Stimulated activated CD8-positive, alpha-beta memory T cell treated with anti-CD3 and anti-CD28 coated beads, Interleukin-15, amount 100 ng/mL, for 1 hour (primary cell): ENCODE measurements around the gene ABCA4.
"Not testable (repeated sequence)": the region's sequence is repeated elsewhere in the genome, so short reads cannot be mapped to it uniquely, and the experiment has no call there.

Experiments used
- DNase-seq: peaks from one replicate; pipeline ENCODE4 v3.0.0-alpha.2; 2020; ENCODE audit warnings: low read depth

The ABCA4 gene

DNA sequence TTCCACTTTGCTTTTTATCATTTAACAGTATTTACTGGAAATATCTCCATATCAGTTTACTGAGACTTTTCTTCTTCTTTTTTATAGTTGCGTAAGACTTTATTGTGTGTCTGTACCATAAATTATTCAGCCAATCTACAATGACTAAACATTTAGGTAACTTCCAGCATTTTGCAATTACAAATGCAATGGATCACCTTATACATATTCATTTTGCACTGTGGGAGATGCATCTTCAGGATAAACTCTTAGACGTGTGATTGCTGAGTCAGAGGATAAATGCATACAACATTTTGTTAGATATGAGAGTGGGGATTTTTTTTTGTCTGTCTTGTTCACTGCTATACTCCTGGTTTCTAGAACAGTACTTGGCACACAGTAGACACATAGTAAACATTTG, 116.0 kb downstream of the ABCA4 start:
- no peak for DNase-seq

DNA sequence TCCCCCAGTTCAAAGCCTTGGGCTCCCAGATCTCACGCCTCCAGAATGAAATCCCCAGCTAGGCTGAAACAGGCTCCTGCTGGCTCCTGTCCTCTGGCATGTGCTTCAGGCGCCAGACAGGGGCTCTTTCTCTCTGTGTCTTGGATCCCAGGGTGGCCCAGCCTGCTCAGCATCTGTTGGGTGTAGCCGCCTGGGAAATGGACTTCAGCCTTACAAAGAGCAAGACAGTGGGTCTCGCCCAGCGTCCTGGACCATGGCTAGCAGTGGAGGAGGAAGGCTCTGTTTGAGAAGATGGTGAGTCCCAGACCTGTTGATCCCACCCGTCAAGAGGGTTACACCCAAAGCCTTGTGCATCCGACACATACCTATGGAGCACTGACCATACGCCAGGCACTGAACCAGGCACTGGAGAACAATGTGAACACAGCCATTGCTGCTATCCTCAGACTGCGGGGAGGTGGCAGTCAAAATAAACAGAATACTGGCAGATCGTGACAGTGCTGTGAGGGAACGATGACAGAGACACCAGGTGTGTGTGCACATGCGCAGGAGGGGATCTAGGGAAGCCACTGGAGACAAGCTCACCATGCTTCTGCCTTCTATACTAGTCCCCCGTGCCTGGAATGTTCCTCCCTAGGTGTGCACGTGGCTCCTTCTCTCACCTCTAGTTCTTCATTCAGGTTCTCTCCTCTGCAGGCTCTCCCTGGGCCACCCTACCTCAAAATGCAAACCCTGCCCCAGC, 118.7 kb downstream of the ABCA4 start:
- DNase-seq: no peak

DNA sequence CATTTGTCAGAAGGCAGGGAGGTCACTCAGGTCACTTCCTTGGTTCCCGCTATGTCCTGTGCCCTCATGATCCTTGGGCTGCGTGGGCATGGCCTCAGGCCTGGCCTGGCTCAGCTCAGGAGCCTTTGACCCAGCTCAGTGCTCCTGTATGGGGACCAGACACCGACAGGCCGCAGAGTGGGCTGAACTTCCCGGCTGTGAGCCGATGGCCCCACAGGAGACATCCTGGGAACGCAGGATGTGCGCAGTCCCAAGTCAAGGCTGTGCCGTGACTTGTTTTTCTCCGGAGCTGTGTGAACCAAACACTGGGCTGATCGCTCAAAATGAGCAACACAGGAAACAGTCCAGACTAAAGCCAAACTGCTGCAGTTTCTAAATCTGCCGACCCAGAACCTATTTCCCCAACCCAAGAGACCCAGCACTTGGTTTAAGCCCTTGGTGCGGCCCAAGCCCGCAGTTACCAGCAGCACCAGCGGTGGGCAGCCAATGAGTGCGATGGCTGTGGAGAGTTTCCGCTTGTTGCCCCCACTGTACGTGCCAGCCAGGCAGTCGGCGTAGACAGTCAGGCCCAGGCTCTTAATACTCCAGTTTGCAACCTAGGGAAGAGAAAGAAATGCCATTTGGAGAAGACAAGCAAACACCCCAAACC, 119.4 kb downstream of the ABCA4 start:
- DNase-seq: no peak

DNA sequence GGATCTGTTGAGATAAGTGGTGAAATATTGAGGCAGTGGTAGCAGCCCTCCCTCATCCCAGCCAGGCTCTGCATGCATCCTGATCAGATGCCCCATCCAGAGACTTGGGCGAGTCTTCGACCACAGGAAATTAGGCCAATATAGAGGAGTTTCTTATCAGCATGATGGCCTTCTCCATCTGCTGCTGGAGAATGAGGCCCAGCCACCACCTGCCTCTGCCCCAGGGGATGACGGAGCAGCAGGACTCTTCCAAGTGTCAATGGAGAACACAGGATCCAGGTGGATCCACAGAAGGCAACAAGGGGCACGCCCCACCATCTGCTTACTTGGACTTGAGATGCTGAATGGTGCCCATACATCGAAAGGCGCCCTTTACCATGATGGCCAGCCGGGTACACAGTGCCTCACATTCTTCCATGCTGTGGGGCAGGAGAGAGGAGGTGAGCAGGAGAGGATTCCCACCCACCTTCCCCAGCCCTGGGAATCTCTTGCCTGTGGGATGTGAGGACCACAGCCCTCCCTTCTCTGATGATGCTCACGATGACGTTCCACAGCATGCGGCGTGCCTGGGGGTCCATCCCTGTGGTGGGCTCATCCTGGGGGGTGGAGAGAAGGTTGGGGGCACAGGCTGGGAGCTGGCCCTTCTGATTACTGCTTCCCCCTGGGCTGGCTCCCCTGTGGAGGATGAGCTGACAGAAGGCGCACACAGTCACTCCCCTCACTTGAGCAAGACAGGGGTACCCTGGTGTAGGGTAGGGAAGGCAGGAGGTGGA, 120.3 kb downstream of the ABCA4 start:
- no peak for DNase-seq

DNA sequence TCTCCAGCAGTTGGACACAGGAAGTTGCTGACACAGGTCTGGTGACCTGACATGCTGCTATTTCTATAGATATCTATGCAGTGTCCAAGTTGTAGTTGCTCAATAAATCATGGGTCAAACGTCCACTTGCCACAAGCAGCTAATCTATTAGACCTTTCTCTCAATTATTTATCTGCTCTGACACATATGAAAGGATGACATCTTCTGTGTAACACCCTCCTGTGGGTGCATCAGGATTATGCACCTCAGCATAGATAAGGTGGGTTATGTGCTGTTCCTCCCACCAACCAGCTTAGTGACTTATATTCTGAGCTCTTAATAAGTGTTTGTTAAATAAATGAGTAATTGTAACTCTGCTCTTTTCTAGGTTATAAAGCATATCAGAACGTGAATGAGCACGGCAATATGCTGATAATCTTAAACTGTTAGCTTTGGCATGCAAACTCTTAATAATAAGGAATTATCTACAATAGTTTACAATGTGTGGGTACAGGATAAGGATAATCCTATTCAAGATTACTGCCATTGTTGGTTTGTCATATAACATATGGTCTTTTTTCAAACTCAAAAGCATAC, 121.0 kb downstream of the ABCA4 start:
- no peak for DNase-seq

DNA sequence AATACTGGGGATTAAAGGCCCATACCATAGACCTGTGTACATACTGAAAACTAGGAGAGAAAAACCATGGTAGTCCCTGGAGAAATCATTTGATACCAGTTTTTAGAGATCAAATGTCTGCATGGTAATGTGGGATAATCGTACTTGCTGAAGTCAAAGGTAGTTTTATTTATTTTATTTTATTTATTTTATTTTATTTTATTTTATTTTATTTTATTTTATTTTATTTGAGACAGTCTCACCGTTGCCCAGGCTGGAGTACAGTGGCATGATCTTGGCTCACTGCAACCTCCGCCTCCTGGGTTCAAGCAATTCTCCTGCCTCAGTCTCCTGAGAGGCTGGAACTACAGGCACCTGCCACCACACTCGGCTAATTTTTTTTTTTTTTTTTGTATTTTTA, 122.4 kb downstream of the ABCA4 start:
- DNase-seq: not testable (repeated sequence)

DNA sequence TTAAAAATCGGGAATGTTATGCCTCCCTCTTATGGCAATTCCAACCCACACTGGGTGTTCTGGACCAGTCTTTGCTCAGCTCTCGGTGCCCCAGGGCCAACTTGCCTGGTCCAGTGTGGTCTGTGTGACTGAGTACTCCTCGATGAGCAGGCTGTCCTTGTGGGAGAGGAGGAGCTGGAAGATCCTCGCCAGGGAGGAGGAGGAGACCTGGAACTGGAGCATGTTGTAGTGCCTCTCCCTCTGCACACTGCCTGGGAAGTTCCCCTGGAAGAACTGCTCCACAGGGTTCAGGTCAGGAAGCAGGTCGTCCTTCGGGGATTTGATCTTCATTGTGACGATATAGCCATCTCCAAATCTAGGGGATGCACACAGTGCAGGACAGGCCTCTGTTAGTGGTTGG, 123.2 kb downstream of the ABCA4 start:
- DNase-seq: no peak

DNA sequence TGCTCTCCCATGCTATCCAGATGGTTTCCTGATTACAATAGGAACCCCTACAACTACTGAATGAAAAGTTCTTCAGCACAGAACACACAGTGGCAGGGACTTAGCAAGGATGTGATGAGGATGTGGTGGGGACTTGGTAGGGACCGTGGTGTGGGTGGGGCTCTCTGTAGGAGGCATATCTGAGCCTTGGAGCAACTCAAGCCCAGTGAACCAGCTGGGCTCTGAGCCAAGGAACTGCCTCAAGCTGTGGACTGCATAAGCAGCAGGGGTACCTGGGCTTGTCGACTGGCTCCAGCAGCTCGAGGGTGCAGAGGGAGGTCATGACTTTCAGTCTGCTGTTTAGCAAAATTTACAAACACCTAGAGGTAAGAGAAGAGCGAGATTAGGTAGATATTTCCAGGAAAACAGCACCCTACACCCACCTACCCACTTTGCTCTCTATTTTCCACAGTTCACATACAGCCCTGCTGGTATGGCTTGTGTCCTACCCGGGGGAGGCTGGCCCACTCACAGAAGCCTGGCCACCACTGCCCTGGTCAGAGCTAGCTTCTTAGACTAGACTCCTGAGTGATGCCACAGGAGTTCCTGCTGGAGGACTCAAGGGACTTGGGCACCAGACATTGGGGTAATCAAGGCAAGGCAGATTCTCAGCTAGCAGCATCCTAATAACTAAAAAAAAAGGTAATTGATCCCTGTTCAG, 125.0 kb downstream of the ABCA4 start:
- DNase-seq: no peak

DNA sequence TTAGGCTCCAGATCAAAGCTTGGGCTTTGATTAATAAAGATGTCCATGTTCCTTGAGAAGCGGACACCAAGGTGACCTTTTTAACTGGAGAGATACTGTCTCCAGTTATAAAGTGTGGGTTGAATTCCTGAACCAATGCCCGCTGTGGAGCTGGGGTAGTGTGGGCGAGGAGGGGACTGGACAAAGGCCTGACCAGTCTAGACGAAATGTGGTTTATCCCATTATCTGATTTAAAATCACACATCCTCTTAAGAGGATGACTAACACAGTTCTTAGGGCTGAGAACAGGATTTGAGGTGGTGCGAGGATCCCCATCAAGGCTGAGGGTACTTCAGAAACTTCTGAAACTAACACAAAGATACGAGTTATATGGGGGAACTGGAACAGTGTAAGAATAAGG, 127.2 kb downstream of the ABCA4 start:
- no peak for DNase-seq

DNA sequence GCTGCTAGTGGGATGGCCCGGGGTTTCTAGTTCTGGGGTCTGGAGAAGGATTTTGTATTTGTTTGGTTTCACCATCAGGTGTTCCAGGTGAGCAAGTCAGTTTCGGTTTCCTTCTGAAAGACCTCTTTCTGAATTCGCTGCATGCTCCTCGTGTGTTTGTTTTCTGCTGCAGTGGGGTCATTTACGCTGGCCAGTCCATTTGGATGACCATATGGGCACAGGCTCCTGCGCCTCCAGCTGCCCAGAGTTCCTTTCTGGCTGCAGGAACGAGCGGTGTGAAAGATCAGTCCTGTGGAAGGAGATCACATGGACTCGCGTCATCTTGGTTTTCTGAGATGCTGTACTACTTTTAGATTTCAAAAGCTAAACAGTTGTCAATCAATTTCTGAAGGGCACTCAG, 128.0 kb downstream of the ABCA4 start:
- DNase-seq: no peak

DNA sequence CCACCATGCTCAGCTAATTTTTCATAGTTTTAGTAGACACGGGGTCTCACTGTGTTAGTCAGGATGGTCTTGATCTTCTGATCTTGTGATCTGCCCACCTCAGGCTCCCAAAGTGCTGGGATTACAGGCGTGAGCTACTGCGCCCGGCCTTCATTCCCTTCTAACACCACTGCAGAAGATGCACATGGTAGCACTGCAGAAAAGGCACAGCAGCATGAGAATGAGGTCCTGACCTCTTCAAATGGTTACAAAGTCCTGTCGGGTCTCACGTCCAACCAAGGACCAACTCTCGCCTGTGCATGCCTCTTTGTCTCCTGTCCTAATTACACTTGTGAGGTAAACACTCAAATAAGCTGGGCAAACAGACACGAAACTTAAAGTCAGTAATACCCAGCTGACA, 128.8 kb downstream of the ABCA4 start:
- no peak for DNase-seq

DNA sequence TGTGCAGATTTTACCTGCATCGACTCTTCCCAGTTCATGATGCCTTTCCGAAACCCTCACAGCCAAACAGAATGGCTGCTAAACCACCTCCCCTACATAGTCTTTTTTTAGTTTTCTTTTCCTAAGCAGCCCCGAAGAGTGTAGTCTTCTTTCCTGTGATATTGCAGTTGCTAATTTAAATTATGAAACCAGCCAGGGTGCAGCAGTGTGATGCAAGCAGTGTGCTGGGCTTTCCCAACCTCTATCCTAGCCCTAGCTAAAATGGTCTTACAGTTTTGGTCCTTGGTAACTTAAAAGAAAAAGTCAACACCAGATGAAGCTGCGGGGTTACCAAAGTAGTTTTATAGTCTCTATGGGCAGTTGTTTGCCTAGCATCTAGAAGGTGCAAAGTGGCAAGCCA, 129.7 kb downstream of the ABCA4 start:
- DNase-seq: no peak

DNA sequence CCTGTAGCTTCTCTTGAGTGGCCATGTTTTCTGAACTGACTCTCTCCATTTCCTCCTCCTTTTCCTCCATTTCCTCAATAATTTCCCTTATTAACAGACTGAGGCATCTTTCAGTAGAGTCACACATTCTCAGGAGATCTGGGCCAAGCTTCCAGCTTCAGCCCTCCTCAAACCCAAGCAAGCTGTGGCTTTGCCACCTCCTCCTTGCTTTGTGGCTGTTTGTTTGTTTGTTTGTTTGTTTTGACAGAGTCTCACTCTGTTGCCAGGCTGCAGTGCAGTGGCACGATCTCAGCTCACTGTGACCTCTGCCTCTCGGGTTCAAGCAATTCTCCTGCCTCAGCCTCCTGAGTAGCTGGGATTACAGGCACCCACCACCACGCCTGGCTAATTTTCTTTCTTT, 130.5 kb downstream of the ABCA4 start:
- not testable (repeated sequence) for DNase-seq

DNA sequence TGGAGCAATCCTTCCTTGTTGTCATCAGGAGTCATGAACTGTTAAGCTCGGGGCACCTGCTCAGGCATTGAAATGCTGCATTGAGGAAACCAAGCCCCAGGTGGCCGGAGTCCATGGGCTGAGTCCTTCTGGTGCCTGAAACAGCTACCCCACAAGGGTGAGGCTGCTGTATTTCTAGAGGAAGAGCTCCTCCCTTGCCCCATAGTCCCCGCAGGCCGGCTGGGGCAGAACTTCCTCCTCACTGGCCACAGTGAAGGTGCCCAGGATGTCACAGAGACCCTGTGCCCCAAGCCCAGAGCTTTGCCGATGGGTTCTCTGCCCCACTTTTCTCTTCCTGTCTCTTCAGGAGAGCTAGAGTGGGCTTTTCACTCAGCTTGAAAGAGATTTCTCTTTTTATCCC, 130.9 kb downstream of the ABCA4 start:
- no peak for DNase-seq

DNA sequence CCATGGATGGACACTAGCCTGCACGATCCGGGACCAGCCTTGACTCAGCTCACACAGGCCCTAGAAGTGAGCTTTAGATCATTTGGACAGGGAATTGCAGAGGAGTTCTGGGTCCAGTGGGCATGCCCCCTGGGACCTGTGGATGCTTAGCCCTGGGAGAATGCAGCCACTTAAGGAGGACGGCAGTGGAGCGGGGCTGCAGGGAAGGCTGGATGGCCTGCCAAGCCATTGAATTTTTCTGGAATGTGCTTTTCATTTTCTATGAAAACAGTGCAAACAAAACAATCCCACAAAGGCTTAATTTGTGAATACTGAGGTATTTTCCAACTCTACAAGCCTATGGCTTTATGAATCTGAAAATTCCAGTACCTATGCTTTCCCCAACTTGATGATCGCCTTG, 131.3 kb downstream of the ABCA4 start:
- DNase-seq: no peak

DNA sequence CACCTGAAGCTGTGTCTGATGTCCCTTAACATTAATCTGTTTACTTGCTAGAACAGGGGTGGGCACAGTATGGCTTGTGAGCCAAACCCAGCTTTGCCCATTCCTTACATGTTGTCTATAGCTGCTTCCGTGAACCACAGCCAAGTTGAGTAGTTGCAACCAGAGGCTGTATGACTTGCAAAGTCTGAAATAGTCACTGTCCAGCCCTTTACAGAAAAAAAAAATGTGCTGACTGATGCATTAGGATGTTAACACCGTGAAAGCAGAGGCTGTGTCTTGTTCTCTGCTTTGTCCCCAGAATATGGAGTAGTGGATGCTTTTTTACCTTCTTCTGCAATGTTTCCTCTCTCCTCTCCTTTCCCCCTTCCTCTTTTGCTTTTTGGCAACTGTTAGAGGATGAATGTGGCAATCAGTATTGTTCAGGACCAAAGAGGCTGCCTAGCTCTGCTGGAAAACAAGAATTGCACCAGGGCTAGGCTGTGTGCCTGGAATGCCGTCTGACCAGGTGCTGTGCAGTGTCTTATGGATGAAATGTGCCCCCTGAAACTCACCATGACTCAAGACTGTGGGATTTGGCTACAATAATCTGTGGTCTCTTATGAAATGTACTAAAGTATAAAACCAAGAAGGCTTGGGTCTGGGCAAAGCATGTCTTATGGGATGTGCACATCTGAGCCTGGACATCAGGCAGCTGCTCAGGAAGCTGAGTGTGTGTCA, 132.2 kb downstream of the ABCA4 start:
- DNase-seq: no peak

DNA sequence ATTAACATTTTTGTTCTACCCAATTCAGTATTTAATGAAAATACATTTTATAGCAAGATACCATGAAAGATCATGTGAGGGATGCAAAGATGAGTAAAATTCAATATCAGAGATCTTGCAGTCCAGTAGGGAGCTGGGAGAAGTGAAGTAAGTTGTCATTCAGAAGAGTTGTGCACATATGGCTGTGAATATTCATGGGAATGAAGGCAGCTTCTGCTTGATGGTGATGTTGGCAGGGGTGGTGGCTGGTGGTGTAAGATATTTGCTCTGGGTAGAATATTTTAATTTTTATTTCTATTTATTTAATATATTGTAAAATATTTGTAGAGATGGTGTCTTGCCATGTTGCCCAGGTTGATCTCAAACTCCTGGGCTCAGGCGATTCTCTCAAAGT, 139.7 kb downstream of the ABCA4 start:
- no peak for DNase-seq

DNA sequence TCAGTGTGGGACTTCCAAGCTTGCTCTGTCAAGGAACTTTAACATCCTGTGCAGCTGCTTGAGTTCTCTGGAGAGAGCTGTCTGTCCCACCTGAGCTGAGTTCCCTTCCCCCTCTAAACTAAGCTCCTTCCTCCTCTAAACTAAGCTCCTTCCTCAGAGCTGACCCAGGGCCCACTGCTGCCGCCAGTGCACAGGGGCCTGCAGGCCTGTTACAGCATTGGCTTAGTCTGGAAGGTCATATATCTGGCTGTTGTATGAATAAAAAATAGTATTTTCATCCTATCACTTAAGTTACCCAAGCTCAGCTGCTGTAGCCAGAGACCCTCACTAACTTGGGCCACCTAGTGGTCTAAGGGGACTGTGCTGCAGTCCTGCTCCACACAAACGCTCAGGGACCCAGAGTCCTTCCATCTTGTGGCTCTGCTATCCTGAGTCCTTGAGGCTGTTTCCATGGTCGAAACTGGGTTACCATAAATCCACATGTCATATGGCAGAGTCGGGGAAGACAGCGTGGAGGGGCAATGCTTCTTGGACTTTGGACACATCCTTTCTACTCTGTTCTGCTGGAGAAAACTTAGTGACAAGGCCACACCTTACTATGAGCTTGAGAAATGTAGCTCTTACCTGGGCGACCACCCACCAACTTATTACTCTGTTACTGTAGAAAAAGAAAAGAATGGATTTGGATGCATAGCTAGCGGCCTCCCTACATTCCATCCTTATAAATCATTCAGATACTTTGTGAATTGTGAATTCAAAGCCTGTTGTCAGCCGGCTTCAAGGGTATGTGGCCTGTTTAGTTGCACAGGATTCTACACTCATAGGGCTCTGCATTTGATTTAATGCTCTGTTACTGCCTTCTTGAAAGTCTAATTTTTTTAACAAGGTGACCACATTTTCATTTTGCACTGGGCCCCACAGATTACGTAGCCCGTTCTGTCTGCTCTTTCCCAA, 140.4 kb downstream of the ABCA4 start:
- no peak for DNase-seq

DNA sequence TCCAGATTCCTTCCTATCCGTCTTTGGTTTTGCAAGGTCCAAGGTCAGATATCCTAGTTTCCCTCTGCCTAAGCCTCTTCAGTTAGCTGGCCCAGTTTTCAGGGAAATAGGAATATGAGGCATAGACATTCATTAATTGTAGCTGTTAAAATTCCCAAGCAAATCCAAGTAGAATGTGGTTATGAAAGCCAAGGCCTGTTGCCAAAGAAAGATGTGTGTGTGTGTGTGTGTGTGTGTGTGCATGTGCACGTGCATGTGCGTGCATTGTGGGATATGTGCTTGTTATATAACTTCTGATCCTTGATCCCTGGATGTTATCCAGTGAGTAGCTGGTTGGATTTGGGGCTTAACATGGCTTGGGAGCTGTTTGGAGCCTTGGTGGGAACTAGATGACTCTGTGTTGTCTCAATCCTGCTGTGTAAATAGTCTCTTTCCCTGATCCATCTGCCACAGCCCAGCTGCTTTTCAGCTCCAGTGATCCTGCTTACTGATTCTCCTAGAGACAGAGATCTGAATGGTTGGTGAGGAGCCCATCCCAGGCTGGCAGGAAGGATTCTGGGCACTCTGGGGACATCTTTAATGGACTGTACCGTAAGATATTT, 141.1 kb downstream of the ABCA4 start:
- DNase-seq: no peak
